GM12878 (cell line): Measurements from ENCODE around the gene CHMP4B. TPM values are rescaled to one million over a fixed set of nuclear protein-coding genes. Genes with fewer than 3 reads are reported as not detected.

Experiments
- ATAC-seq: fragments of 200-7000 bp; cut with Tn5 transposase; 3 replicates; pipeline ENCODE4 v1.9.1; 2020; ENCODE audit warnings: mild to moderate bottlenecking, moderate library complexity
- BruUV-seq: library from RNA; stranded (reverse); fragments of 400-500 nt; replicated peaks from 2 replicates; lab custom pipeline; 2021; lab: Mats Ljungman, UMichigan
- CTCF ChIA-PET: fragments of 300-600 bp; sonication (Branson Sonifier 250); formaldehyde crosslinking; extraction: SDS; loops from one replicate; lab custom pipeline; 2021; ENCODE audit warnings: inconsistent platforms; lab: Yijun Ruan, JAX
- POLR2A ChIA-PET: fragments of 350-600 bp; formaldehyde crosslinking; extraction: SDS; loops from one replicate; lab custom pipeline; 2021; ENCODE audit warnings: inconsistent platforms; lab: Charles Lee
- RAD21 ChIA-PET: fragments of 300-600 bp; sonication (Branson Sonifier 250); formaldehyde crosslinking; loops from one replicate; lab custom pipeline; 2023; ENCODE audit warnings: antibody characterized with exemption; ENCODE audit not compliant: unreplicated experiment; lab: Charles Lee
- SMC1A ChIA-PET: fragments of 300-600 bp; sonication (Branson Sonifier 250); formaldehyde crosslinking; loops from one replicate; lab custom pipeline; 2023; ENCODE audit not compliant: unreplicated experiment, uncharacterized antibody; lab: Charles Lee
- DNase-seq: peaks from one replicate; pipeline ENCODE4 v3.0.0-alpha.2; 2011; ENCODE audit warnings: low read depth, low spot score
- FAIRE-seq: peaks from 3 replicates; lab custom pipeline; 2011; peaks lifted over from hg19 to GRCh38; lab: Jason Lieb, UNC
- H2AFZ ChIP-seq: 2 replicates; pipeline ENCODE4 v1.6.0; 2011; ENCODE audit warnings: low read depth, low read length, control low read depth; ENCODE audit not compliant: control insufficient read depth
- H3K27ac ChIP-seq: 2 replicates; pipeline ENCODE4 v1.5.1; 2011; ENCODE audit warnings: control low read depth; ENCODE audit not compliant: control insufficient read depth, insufficient read depth
- H3K27me3 ChIP-seq, 2 experiments: replicated peaks in 1 of 2; 2 replicates each; pipeline versions ENCODE4 v1.6.0 to v1.6.1; 2011; ENCODE audit warnings: low read length in 1 of 2; ENCODE audit not compliant: control insufficient read depth in 2 of 2, insufficient read depth in 2 of 2
- H3K36me3 ChIP-seq, 2 experiments: 2 replicates each; pipeline ENCODE4 v1.5.1; 2011; ENCODE audit warnings: low read length in 1 of 2; ENCODE audit not compliant: control insufficient read depth in 2 of 2, insufficient read depth in 2 of 2
- H3K4me1 ChIP-seq: 2 replicates; pipeline ENCODE4 v1.6.1; 2011; ENCODE audit warnings: mild to moderate bottlenecking, low read length, moderate library complexity, mixed read lengths; ENCODE audit not compliant: control insufficient read depth, insufficient read depth
- H3K4me2 ChIP-seq: 2 replicates; pipeline ENCODE4 v1.6.0; 2011; ENCODE audit warnings: control low read depth; ENCODE audit not compliant: control insufficient read depth, insufficient read depth
- H3K4me3 ChIP-seq: fragments of 200-600 bp; sonication (generic); 2 replicates; pipeline ENCODE4 v1.5.1; 2016
- H3K79me2 ChIP-seq: 2 replicates; pipeline ENCODE4 v1.6.0; 2011; ENCODE audit warnings: low read length; ENCODE audit not compliant: control insufficient read depth, insufficient read depth
- H3K9ac ChIP-seq: 2 replicates; pipeline ENCODE4 v1.8.0; 2011; ENCODE audit warnings: low read length, control low read depth, mixed read lengths; ENCODE audit not compliant: control insufficient read depth, insufficient read depth
- H3K9me3 ChIP-seq: replicated peaks from 3 replicates; pipeline ENCODE4 v1.5.1; 2011; ENCODE audit warnings: mild to moderate bottlenecking, low read length; ENCODE audit not compliant: control insufficient read depth, insufficient read depth
- H4K20me1 ChIP-seq: 2 replicates; pipeline ENCODE4 v1.6.0; 2011; ENCODE audit not compliant: control insufficient read depth, insufficient read depth
- BCL11A ChIP-seq: IDR thresholded peaks from 2 replicates; pipeline ENCODE4 v1.6.1; 2011; ENCODE audit warnings: low read depth, low read length
- ETV6 ChIP-seq, 2 experiments: fragments of 450-650 bp in 1 of 2; IDR thresholded peaks in 1 of 2; conservative IDR thresholded peaks in 1 of 2; 2 replicates each; pipeline ENCODE4 v1.6.1; 2014; ENCODE audit warnings: antibody characterized with exemption in 1 of 2, borderline replicate concordance in 1 of 2, low read depth in 1 of 2, mild to moderate bottlenecking in 1 of 2, moderate library complexity in 1 of 2
- HCFC1 ChIP-seq: fragments of 150-350 bp; IDR thresholded peaks from 2 replicates; pipeline ENCODE4 v1.6.1; 2014; ENCODE audit warnings: low read length
- NR2C2 ChIP-seq: IDR thresholded peaks from 2 replicates; pipeline ENCODE4 v1.6.1; 2011; ENCODE audit warnings: borderline replicate concordance, low read depth; ENCODE audit not compliant: control insufficient read depth, insufficient read length
- NRF1 ChIP-seq: conservative IDR thresholded peaks from 2 replicates; pipeline ENCODE4 v1.6.1; 2011; ENCODE audit warnings: mild to moderate bottlenecking, low read depth, low read length, improper control_type of control experiment
- SMARCA5 ChIP-seq: fragments of 450-650 bp; IDR thresholded peaks from 2 replicates; pipeline ENCODE4 v1.6.1; 2017; ENCODE audit warnings: mild to moderate bottlenecking
- SREBF2 ChIP-seq: IDR thresholded peaks from 2 replicates; pipeline ENCODE4 v1.6.1; 2012; ENCODE audit warnings: mild to moderate bottlenecking, low read length
- YY1 ChIP-seq: IDR thresholded peaks from 2 replicates; pipeline ENCODE4 v1.6.1; 2011; ENCODE audit warnings: low read depth, mild to moderate bottlenecking, low read length
- ZNF217 ChIP-seq: fragments of 450-650 bp; IDR thresholded peaks from 2 replicates; pipeline ENCODE4 v1.6.1; 2017; ENCODE audit warnings: antibody characterized with exemption, mild to moderate bottlenecking
- ZZZ3 ChIP-seq: IDR thresholded peaks from 2 replicates; pipeline ENCODE4 v1.6.1; 2011; ENCODE audit warnings: low read depth; ENCODE audit not compliant: control insufficient read depth, insufficient read length
- WGBS: methylation state at CpG from one replicate; pipeline ENCODE4 v1.1.6; 2016; ENCODE audit warnings: low lambda C conversion rate; ENCODE audit not compliant: insufficient replicate concordance, insufficient coverage; ENCODE audit errors: missing lambda C conversion rate; 5-methylcytosine and 5-hydroxymethylcytosine counted together
- in situ Hi-C: fragments of 300-500 bp; cut with MboI; formaldehyde crosslinking; loops from 9 replicates; pipeline ENCODE4 v1.14.3; 2018; ENCODE audit warnings: mixed read lengths
- intact Hi-C: fragments of 100-400 bp; cut with micrococcal nuclease; formaldehyde crosslinking; loops from one replicate; pipeline ENCODE4 v1.14.2; 2022; ENCODE audit not compliant: unreplicated experiment
- polyA plus RNA-seq, 11 experiments: library from polyadenylated mRNA; depleted of rRNA in 4 of 11; unstranded in 6 of 11; stranded (reverse) in 5 of 11; fragments of >200 nt; fragmentation: Nextera tagmentation in 4 of 11; fragmentation: Illumina TruSeq in 1 of 11; extraction: Ambion mirVana in 4 of 11; extraction: Trizol in 1 of 11; gene quantifications; 1 replicate in 1 of 11; 2 replicates in 10 of 11; pipeline versions ENCODE4 v1.2.1 to v1.2.3, GENCODE V29; 2011 to 2016; ENCODE audit warnings: inconsistent platforms in 2 of 11, missing spikeins in 2 of 11, low read depth in 1 of 11
- total RNA-seq, 4 experiments: library from RNA; depleted of rRNA in 3 of 4; stranded (reverse); fragments of >200 nt in 3 of 4; fragmentation: Illumina TruSeq in 1 of 4; extraction: Trizol in 1 of 4; gene quantifications; 2 replicates each; pipeline versions ENCODE4 v1.2.1 to v1.2.3, GENCODE V29; 2013 to 2021
- TF ChIP-seq, protein P1 (sequence below): IDR thresholded peaks from 2 replicates; pipeline ENCODE4 v1.6.1; 2011; ENCODE audit warnings: borderline replicate concordance, low read depth, mild to moderate bottlenecking, moderate library complexity, mixed read lengths, low read length; ENCODE audit not compliant: insufficient read depth; ENCODE audit errors: extremely low read length
- TF ChIP-seq, protein P2 (sequence below): fragments of 450-650 bp; conservative IDR thresholded peaks from 2 replicates; pipeline ENCODE4 v1.6.1; 2017; ENCODE audit warnings: mild to moderate bottlenecking, moderate library complexity

CHMP4B gene
- total and polyA plus RNA-seq, 10 of the 15 experiments (the other 5 are each of a cell fraction or from before 2014, with no cell fraction given) = 4.2 to 118 (median 49.6) TPM

DNA sequence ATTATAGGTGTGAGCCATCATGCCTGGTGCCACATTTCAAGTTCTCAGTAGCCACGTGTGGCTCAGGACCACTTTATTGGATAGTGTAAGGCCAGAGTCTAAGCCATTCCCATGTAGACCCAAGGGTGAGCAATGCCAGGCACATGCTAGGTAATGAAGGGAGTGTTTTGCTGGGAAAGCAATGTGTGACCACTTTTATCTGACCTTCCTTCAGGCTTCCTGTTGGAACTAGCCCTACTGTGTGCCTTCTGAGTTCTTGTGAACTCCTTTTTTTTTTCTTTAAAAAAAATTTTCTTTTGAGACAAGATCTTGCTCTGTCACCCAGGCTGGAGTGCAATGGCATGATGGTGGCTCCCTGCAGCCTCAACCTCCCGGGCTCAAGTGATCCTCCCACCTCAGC lies 46.0 kb upstream of the CHMP4B start:
- in situ Hi-C loops (no loop called here), intact Hi-C loops (no loop called here)
- ATAC-seq = no peak
- BruUV-seq = no TSS peak
- no peaks in the 10 kb centered on the region for H3K27me3 ChIP-seq
- ChIA-PET CTCF (no interaction called here), RAD21 (no interaction called here), SMC1A (no interaction called here), POLR2A (no interaction called here)
- H3K9me3 ChIP-seq = no peaks in the 10 kb centered on the region; the same call in 2 of the 3 replicates
- no peak for FAIRE-seq
- H3K4me1 ChIP-seq = no peaks in the 10 kb centered on the region
- H3K4me2 ChIP-seq = no peak overlapping the region
- no peak overlapping the region for H3K27ac ChIP-seq
- DNase-seq = no peak
- no peak overlapping the region for H3K4me3 ChIP-seq
- WGBS = 70% methylated on average over 2 of the region's 2 CpGs
- H2AFZ ChIP-seq = no peak overlapping the region
- TF ChIP-seq, protein P1, sequence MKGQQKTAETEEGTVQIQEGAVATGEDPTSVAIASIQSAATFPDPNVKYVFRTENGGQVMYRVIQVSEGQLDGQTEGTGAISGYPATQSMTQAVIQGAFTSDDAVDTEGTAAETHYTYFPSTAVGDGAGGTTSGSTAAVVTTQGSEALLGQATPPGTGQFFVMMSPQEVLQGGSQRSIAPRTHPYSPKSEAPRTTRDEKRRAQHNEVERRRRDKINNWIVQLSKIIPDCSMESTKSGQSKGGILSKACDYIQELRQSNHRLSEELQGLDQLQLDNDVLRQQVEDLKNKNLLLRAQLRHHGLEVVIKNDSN = no peak
- TF ChIP-seq ZNF217 = no peak
- TF ChIP-seq BCL11A = no peak
- no peak for TF ChIP-seq NRF1
- TF ChIP-seq SREBF2 = no peak
- TF ChIP-seq YY1 = no peak
- peaks cover 0 to 7% of the 10 kb centered on the region in 2 experiments; a peak in 3 of 4 replicates for H3K36me3 ChIP-seq
- no peak overlapping the region for H3K9ac ChIP-seq
- H4K20me1 ChIP-seq = no peaks in the 10 kb centered on the region
- H3K79me2 ChIP-seq = no peaks in the 10 kb centered on the region

DNA sequence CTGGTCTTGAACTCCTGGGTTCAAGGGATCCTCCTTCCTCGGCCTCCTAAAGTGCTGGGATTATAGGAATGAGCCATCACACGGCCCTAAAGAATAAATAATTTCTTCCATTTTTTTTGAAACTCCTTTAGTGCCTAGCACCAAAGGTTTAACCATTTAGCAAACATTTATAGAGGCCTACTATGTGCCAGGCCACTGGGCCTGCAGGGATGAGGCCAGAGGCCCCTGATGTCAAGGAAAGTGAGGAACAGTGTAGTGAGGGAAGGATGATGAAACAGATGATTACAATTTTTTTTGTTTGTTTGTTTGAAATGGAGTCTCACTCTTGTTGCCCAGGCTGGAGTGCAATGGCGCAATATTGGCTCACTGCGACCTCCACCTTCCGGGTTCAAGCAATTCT lies 45.6 kb upstream of the CHMP4B start:
- Histone ChIP-seq H3K79me2 (no peaks in the 10 kb centered on the region), H3K9ac (no peak overlapping the region), H4K20me1 (no peaks in the 10 kb centered on the region), H3K27ac (no peak overlapping the region), H3K9me3 (no peaks in the 10 kb centered on the region; the same call in 2 of the 3 replicates), H3K4me3 (no peak overlapping the region), H2AFZ (no peak overlapping the region), H3K27me3 (no peaks in the 10 kb centered on the region), H3K4me1 (no peaks in the 10 kb centered on the region), H3K4me2 (no peak overlapping the region), H3K36me3 (peaks cover 0 to 7% of the 10 kb centered on the region in 2 experiments; a peak in 3 of 4 replicates)
- ChIA-PET RAD21 (no interaction called here), SMC1A (no interaction called here), CTCF (no interaction called here), POLR2A (no interaction called here)
- in situ Hi-C loops (no loop called here), intact Hi-C loops (no loop called here)
- ATAC-seq = no peak
- BruUV-seq = no TSS peak
- TF ChIP-seq, protein P2, sequence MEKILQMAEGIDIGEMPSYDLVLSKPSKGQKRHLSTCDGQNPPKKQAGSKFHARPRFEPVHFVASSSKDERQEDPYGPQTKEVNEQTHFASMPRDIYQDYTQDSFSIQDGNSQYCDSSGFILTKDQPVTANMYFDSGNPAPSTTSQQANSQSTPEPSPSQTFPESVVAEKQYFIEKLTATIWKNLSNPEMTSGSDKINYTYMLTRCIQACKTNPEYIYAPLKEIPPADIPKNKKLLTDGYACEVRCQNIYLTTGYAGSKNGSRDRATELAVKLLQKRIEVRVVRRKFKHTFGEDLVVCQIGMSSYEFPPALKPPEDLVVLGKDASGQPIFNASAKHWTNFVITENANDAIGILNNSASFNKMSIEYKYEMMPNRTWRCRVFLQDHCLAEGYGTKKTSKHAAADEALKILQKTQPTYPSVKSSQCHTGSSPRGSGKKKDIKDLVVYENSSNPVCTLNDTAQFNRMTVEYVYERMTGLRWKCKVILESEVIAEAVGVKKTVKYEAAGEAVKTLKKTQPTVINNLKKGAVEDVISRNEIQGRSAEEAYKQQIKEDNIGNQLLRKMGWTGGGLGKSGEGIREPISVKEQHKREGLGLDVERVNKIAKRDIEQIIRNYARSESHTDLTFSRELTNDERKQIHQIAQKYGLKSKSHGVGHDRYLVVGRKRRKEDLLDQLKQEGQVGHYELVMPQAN = no peak
- no peak for TF ChIP-seq ZZZ3
- no peak for TF ChIP-seq ETV6 (conservative IDR thresholded peaks at IDR 0.05 in 1 of 2, IDR thresholded peaks at IDR 0.05 in 1 of 2; ENCODE audit: borderline replicate concordance in 1 of 2, low read depth in 1 of 2)
- no peak for TF ChIP-seq NR2C2
- no peak for TF ChIP-seq HCFC1
- TF ChIP-seq SMARCA5 = no peak
- whole genome bisulfite sequencing = 99% methylated on average over 5 of the region's 5 CpGs
- no peak for DNase-seq
- FAIRE-seq = no peak
